Stimulated activated CD8-positive, alpha-beta memory T cell treated with anti-CD3 and anti-CD28 coated beads, Interleukin-12 subunit alpha, Interleukin-12 subunit beta, amount 100 ng/mL, for 24 hours (primary cell): Measurements from ENCODE around the gene ZSCAN16.
"Not testable (repeated sequence)": the region's sequence is repeated elsewhere in the genome, so short reads cannot be mapped to it uniquely, and the experiment has no call there.

Source experiments
- DNase-seq: peaks from one replicate; pipeline ENCODE4 v3.0.0-alpha.2; 2020; ENCODE audit errors: extremely low read depth

Gene ZSCAN16

DNA sequence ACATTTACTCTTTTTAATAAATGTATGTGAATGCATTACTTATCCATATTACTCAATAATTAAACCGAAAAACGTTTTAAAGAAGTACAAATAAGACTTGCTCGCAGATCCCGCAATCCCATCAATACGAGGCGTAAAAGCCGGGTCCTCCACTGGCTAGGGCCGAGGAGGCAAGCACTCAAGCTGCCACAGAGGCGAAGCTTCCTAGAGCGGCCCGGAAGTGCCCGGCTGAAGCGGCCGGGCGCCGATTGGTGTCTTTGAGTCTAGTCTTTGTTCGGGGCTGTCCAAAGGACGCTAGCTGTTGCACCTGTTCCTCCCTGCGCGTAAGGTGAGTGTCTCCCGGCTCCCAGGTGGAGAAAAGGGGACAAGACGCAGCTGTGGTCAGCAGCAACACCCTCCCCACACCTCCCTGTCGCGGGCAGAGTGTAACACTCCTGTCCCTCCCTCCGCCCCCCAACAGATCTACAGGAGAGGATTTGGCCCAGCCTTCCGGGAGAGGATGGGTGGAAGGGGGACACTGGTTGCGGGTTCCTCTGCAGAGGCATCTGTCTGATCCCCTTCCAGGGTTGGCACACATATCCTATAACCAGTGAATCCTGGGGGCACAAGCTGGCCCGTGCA is at the start of gene ZSCAN16:
TSS of gene ZSCAN16 (plus strand) at position 260 of the 621 bp plus-strand sequence. CDS start 835 bp downstream, outside the sequence.
- DNase-seq = peak; percentile 45

DNA sequence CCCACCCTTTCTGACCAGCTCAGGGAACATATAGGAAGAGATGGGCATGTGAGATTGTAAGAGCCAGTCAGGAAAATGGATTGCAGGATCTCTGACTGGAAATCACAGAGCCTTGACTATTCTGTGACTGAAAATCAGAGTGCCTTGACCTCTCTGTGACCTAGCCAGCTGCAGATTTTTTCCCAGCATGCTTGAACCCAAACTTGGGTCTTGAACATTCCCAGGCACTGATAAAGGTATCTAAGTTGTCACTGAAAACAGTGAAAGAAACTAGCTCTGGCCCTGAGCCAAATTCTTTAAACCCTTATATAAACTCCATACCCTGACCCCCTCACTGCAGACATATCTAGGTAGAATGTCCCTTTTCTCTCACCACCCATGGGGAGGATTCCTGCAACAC is 46.4 kb upstream of the ZSCAN16 start:
- no peak for DNase-seq

DNA sequence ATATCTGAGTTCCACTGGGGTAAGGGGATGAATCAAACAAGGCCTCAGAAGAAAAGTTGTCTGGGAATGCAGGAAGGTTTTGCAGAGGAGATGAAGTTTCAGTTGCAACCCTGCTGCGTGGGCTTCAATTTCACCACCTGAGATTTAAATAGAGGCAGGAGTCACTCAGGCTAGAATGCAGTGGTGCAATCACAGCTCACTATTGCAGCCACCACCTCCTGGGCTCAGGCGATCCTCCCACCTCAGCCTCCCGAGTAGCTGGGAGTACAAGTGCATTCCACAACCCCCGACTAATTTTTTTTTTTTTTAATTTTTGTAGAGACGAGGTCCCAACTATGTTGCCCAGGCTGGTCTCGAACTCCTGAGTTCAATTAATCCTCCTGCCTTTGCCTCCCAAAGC is 45.6 kb upstream of the ZSCAN16 start:
- no peak for DNase-seq

DNA sequence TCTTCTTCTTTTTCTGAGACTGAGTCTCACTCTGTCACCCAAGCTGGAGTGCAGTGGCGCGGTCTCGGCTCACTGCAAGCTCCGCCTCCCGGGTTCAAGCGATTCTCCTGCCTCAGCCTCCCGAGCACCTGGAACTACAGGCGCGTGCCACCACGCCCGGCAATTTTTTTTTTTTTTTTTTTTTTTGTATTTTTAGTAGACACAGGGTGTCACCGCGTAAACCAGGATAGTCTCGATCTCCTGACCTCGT is 44.1 kb upstream of the ZSCAN16 start, which contains the start of gene ZNF165:
TSS of gene ZNF165 (plus strand) at position 188 of the 250 bp plus-strand sequence. CDS start 4,913 bp downstream, outside the sequence.
- DNase-seq = not testable (repeated sequence)

DNA sequence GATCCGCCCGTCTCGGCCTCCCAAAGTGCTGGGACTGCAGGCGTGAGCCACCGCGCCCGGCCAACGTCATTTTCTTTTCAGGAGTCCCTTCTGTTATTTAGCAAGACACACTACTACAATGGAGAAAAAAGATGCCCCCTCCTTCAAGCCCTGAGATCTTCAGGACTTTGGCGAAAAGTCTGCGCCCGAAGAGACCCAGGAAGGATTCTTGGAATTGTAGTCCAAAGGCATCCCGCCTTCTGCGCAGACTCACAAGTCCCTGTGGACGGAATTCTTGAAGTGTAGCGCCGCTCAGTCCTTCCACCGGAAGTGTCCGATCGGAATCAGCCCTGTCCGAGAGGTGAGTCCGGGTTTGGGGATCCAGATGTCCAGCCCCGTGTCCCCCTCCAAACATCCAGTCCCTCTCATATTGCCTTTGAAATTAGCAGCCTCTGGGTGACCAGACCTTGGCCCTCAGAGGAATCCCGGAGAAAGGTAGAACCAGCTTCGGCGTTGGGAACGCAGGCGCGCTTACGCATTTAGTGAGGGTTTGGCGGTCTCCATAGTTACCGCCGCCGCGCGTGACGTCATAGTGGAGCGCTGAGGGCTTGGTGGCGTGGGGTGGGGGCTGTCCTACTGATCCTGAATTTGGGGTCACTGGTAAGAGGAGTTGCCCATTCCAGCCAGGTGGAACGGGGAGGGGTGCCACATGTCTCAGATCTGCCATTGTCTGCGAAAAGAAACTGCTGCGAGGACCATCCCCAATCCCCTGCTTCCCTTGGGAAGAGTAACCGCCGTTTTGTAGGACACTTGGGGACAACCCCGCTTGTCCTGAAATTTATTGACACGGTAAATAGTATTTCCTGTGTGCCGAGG is 43.6 kb upstream of the ZSCAN16 start:
- peak; percentile 80 for DNase-seq

DNA sequence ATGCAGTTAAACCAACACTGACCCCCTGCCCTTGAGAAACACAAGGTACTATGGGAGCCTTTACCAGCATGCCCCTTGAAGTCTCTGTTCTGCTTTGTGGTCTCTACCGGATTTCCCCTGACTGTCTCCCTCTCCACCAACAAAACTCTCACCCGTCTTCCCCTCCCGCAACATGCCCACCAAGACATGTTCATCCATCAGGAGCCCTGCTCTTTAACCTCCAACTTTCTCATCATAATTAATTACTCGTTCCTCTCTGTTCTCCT is 43.0 kb upstream of the ZSCAN16 start:
- DNase-seq = no peak

DNA sequence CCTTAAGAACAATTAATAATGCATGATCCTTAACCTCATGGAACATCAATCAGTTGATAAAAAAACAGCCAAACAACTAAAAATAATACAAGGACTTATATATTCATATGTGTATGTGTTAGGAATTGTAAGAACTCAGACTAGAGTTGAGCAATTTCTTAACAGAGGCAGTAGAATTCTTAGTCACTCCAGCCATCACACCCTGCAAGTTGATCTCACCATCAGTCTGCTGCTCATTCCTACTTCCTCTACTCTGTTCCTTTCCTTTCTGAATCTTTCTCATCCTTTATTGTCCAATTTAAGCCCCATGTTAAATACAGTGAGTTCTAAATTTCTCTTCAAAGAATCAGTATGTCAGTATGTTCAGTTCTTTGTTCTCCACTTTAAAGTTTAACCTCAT is 41.5 kb upstream of the ZSCAN16 start:
- no peak for DNase-seq

DNA sequence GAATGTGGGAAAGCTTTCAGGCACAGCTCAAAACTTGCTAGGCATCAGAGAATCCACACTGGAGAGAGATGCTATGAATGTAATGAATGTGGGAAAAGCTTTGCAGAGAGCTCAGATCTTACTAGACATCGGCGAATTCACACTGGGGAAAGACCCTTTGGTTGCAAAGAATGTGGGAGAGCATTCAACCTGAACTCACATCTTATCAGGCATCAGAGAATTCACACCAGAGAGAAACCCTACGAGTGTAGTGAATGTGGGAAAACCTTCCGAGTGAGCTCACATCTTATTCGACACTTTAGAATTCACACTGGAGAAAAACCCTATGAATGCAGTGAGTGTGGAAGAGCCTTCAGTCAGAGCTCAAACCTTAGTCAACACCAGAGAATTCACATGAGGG is 35.4 kb upstream of the ZSCAN16 start:
- no peak for DNase-seq

DNA sequence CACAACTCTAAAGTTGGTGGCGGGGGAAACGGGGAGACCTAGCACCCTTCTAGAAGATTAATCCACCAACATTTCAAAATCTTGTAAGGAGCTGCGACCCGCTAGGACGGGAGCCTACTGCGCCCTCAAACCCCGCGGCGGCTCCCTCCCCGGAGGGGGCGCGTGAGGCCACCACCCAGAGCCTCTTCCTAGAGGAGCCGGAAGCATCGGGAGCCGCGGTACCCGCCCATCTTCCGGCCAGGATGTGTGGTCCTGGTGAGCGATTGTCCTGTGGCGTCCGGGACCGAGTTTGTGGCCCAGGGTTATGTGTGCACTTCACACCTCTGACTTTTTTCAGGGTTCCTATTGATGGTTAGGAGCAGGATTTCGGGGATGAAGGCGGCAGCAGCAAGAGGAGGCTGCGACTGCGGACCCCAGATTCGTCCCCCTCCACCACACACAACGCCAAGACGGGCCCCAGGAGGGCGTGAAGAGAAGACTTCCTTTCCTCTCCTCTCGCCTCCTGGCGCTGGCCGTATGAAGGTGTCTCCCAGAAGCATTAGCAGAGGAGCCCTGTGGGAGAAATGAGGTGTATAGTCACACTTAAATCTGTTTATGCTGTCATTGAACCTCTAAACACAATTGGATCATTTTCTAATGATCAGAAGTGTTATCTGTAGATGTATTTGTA is 33.4 kb upstream of the ZSCAN16 start:
- DNase-seq = no peak

DNA sequence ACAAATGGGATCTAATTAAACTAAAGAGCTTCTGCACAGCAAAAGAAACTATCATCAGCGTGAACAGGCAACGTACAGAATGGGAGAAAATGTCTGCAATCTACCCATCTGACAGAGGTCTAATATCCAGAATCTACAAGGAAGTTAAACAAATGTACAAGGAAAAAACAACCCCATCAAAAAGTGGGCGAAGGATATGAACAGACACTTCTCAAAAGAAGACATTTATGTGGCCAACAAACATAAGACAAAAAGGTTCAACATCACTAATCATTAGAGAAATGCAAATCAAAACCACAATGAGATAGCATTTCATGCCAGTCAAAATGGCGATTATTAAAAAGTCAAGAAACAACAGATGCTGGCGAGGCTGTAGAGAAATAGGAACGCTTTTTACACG is 22.2 kb upstream of the ZSCAN16 start:
- not testable (repeated sequence) for DNase-seq

DNA sequence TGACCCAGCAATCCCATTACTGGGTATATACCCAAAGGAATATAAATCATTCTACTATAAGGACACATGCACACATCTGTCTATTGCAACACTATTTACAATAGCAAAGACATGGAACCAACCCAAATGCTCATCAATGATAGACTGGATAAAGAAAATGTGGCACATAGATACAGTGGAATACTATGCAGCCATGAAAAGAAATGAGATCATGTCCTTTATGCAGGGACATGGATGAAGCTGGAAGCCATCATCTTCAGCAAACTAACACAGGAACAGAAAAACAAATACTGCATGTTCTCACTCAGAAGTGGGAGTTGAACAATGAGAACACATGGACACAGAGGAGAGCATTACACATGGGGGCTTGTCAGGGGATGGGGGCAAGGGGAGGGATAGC is 21.7 kb upstream of the ZSCAN16 start:
- not testable (repeated sequence) for DNase-seq

DNA sequence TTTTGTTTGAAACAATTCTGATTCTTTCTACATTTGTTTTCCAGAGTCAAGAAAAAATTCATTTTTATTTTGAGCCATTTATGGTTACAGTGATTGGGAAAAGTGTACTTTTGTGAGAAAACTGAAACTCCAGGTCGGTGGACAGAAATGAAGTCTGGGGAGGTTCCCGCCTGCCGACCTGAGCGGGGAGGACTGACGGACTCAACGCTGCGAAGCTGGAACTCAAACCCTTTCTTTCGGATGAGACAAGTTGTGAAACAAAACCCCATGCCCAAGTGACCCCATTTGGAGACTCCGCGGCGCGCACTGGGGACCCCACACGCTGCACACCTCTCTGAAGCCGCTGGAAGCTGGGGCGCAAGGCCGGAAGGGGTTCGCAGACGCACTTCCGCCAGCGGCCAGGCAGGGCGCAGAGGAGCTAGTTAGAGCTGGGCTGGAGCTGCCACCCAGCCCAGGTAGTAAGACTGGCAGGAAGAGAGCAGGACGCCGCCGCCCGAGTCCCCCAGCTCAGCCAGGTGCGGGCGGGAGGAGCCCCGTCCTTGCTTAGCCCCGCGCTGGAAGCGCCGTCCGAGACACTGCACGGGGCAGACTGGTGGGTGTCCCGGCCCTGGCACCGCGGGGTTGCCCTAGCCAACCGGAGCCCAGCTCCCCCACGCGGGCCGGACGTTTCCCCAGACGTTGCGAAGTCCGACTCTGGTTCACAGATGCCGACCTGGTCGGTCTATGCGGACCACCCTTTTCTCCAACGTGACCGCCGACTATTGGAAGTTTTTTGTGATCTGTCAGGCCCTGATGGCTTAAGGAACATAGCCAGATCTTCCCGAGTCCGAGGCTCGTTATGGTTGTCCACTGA is 19.8 kb upstream of the ZSCAN16 start:
- DNase-seq = peak; percentile 58

DNA sequence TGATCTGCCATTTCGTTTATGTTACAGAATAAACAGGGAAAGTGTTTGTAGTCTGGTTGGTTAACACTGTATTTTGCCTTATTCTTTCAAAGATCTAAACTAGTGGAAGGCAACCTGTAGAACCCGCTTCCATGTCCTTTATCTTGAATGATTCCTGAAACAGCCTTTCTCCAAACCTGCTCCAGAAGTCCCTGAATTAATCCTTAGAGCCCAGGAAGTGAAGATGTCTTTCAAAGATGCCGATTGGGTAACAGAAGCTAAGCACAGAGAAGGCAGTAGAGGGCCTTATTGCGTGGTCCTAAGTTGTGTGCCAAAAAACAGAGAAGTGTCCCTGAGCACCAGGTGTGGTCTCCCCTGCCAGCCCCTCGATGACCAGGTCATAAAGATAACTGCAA is 19.2 kb upstream of the ZSCAN16 start:
- no peak for DNase-seq

DNA sequence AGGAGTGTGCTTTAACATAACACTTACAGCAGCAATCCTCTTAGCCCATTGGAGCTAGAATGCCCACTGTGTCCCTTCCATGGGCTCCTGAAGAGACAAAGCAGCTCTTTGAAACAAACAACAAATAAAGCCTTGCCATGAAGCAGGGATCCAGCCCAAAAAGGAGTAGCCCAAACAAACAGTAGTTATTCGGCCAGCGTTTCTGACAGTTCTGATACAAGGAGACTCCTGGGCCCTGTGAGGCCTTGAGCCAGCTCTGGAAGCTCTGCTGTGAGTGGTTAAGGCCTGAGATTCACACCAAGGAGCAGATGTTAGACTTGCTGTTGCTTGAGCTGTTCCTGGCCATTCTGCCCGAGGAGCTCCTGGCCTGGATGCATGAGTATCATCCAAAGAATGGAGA is 16.9 kb upstream of the ZSCAN16 start:
- DNase-seq = no peak

DNA sequence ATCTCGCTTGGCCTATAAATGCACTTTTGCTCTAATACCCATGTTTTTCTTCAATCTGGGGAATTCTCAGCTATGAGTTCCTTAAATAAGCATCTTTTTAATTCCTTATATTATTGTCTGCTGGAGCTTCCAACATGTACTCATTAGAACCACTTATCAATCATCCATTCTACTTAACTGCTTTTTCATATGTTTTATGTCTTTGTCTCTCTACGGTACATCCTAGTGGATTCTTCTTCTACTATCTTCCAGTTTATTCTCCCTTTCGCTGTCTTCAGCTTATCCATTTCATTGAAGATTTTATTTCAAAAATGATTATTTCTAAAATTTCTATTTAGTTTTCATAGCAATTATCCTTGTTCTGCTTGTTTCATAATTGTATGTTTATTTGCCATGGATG is 12.4 kb upstream of the ZSCAN16 start:
- DNase-seq = no peak

DNA sequence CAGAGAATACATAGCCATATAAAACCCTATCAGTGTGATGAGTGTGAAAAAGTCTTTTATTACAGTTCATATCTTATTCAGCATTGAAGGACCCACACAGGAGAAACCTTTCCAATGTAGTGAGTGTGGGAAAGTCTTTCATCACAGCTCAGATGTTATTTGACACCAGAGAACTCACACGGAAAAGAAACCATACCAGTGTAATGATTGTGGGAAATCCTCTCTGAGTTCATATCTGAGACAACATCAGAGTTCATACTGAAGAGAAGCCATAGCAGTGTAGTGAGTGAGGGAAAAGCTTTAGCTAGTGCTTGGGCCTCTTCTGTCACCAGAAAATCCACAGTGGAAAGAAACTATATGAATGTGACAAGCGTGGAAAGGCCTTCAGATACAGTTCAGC is 8.6 kb upstream of the ZSCAN16 start:
- DNase-seq = no peak

DNA sequence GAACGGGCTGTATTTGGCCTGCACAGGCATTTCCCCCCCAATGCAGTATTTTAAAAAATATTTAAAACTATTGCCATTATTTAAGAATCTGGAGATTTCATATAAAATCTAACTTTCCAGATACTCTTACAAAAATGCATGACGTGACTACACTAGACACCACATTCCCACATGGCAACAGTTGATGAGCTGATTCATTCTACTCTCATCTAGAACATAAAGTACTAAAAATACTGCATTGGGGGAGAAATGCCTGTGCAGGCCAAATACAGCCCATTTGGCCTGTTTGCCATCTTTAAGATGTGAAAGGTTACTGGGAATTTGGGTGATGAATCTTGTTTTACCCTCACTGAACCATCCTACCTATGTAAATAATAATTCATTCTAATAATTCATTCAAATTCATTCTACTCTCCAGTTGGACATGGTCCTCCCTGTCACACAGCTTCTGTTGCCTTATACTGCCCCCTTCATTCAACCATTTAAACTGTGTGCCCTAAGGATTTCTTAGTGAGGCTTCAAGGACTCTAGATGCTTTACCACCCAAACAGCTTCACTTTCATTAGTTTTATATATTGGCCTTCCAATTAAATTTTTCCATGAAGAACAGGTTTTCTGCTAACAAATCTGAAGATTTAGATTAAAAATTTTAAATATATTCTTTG is 6.9 kb upstream of the ZSCAN16 start:
- DNase-seq = no peak

DNA sequence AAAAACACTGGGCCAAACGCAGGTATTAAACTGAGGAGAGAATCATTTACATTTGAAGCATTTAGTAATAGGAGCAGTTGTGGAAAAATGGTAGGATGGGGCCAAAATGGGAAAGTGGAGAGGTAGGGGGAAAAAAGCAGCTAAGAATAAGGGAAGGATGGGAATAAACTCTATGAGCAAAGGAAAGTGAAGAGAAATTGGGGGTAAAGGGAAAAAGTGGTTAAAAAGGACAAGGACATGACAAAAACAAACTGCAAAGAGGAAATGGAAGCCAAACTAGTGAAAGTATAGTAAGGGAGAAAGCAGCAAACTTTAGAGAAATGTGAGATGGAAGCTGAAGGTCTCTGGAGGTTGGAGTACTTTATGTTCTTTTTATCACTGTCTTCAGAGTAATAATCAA is 6.2 kb upstream of the ZSCAN16 start:
- DNase-seq = no peak

DNA sequence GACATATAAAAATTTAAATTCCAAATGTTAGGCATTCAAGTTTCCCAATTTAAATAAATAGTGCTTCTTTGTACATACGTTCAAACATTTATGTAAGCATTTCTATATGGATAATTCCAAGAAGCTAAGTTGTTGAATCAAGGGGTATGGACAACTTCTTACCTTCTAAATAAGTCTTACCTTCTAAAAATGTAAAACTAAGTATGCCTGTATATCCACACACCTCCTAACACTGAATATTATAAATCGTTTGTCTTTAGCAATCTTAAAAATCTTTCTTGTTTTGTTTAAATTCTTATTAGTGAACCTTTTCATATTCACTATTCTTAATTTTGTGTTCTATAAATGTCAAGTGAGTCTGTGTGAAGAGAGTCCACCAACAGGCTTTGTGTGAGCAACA is 2.5 kb upstream of the ZSCAN16 start:
- DNase-seq = no peak

DNA sequence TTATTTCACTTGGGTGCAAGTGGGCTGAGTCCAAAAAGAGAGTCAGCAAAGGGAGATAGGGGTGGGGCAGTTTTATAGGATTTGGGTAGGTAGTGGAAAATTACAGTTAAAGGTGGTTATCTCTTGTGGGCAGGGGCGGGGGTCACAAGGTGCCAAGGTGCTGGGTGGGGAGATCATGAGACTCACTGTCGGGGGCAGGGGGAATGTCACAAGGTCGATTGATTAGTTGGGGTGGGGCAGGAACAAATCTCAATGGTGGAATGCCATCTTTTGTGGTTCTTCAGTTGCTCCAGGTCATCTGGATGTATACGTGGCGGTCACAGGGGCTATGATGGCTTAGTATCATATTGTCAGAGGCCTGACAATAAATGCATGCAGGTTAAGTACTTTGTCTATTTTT is 2.1 kb upstream of the ZSCAN16 start:
- not testable (repeated sequence) for DNase-seq

DNA sequence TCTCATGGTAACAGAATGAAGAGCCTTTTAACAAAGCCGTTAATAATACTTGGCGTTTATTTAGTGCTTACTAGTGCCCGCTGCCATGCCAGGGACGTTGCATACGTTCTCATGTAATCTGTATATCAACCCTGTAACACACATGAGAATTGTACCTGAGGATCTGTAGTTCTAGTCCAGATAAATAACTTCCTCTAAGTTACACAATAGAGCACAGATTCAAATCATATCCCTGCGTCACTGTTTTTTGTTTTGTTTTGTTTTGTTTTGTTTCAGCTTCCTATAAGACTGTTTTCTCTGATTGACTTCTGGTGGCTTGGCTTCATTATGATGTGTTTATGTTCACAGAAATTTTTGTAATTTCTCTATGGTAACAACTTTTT is 553 bp downstream of the ZSCAN16 start:
- no peak for DNase-seq

DNA sequence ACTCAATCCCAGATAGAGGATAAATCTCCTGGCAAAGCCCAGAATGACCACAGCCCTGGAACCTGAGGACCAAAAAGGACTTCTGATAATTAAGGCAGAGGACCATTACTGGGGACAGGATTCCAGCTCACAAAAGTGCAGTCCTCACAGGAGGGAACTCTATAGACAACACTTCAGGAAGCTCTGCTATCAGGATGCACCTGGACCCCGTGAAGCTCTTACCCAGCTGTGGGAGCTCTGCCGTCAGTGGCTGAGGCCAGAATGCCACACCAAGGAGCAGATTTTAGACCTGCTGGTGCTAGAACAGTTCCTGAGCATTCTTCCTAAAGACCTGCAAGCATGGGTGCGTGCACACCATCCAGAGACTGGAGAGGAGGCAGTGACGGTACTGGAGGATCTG is 992 bp downstream of the ZSCAN16 start:
- no peak for DNase-seq
